B cell (primary cell): ENCODE results near the gene CRIM1.

Source experiments
- EZH2 ChIP-seq: IDR thresholded peaks from 2 replicates; pipeline ENCODE4 v1.6.1; 2012; ENCODE audit warnings: borderline replicate concordance, low read depth, mild to moderate bottlenecking, moderate library complexity, low read length; ENCODE audit not compliant: insufficient read depth, poor library complexity, severe bottlenecking
- TF ChIP-seq, protein P1 (sequence below): fragments of 200-600 bp; IDR thresholded peaks from one replicate; pipeline ENCODE4 v1.8.0; 2022; ENCODE audit warnings: antibody characterized with exemption, mild to moderate bottlenecking

DNA sequence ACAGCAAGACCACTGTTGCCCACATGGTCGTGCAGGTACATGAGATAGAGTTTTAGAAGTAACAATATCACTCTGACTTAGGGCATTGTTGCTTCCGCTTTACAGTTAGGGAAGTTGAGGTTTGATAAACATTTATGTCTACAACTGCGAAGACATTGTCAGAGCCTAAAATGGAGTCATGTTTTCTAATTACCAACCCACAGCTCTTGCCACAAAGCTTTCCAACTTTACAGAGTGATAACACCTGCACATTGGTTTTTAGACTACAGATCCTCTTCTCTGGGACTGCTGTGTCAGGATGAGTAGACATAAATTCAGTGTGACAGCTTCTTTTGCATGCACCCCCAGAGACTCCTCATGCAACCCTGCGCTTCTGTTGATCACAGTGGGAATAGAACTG lies 123.4 kb downstream of the CRIM1 start:
- TF ChIP-seq, protein P1, sequence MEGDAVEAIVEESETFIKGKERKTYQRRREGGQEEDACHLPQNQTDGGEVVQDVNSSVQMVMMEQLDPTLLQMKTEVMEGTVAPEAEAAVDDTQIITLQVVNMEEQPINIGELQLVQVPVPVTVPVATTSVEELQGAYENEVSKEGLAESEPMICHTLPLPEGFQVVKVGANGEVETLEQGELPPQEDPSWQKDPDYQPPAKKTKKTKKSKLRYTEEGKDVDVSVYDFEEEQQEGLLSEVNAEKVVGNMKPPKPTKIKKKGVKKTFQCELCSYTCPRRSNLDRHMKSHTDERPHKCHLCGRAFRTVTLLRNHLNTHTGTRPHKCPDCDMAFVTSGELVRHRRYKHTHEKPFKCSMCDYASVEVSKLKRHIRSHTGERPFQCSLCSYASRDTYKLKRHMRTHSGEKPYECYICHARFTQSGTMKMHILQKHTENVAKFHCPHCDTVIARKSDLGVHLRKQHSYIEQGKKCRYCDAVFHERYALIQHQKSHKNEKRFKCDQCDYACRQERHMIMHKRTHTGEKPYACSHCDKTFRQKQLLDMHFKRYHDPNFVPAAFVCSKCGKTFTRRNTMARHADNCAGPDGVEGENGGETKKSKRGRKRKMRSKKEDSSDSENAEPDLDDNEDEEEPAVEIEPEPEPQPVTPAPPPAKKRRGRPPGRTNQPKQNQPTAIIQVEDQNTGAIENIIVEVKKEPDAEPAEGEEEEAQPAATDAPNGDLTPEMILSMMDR: no peak
- TF ChIP-seq EZH2: no peak
